HG02642 (cell line): ENCODE measurements around the gene MYO5A.
"Not testable (repeated sequence)": the region's sequence is repeated elsewhere in the genome, so short reads cannot be mapped to it uniquely, and the experiment has no call there.

Source experiments
- ATAC-seq: cut with Tn5 transposase; IDR thresholded peaks from one replicate; pipeline ENCODE4 v1.9.1; 2021; ENCODE audit warnings: mild to moderate bottlenecking; ENCODE audit not compliant: unreplicated experiment, poor library complexity

The MYO5A gene

GRCh38 chr15:52509500-52510245 lies 19.0 kb downstream of the MYO5A start:
- no peak for ATAC-seq

GRCh38 chr15:52506549-52506948 lies 22.1 kb downstream of the MYO5A start:
- ATAC-seq = no peak

- no peak for ATAC-seq
Measured at GRCh38 chr15:52505151-52505550, 23.5 kb downstream of the MYO5A start.

DNA sequence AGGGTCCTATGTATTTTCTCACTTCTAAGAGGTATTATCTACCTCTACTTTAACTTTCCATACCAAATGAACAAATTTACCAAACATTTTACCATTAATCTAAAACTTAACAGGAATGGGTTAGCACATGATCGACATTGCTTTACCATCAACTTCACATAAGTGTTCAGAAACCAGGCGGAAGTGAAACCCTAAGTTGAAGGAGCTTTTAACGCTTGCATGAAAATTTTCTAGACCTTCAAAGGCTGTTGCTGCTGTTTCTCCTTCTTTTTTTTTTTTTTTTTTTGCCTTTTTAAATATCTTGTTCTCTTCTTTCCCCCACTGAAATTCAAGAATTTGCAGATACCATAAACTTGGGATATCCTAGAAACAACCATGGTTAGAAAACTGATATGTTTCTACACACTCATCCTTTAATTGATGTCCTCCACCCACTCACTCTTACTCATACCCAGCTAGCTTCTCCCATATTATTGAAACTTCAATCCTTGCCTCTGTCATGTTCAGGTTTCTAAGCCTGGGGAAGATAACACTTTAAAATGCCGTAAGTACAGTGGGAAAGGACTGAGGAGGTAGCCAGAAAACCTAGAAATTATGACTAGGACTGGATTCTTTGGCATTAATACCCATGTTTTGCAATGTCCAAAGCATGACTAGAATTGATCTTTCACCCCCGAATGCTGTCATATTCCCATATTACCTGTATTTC lies 24.7 kb downstream of the MYO5A start:
- ATAC-seq = peak; percentile 70

GRCh38 chr15:52502608-52503007 lies 26.1 kb downstream of the MYO5A start:
- ATAC-seq = no peak

DNA sequence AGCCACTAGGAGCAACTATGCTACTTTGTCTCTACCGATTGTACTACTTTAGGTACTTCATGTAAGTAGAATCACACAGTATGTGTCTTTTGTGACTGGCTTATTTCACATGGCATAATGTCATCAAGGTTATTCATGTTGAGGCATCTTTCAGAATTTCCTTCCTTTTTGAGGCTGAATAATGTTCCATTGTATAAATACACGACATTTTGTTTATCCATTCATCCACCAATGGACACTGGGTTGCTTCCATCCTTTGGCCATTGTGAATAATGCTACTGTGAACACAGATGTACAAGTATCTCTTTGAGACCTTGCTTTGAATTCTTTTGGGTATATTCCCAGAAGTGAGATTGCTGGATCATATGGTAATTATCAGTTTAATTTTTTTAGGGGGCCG lies 29.2 kb downstream of the MYO5A start:
- ATAC-seq = no peak

GRCh38 chr15:52498706-52499105 lies 30.0 kb downstream of the MYO5A start:
- no peak for ATAC-seq

- ATAC-seq = no peak
Measured at GRCh38 chr15:52496776-52497470, 31.8 kb downstream of the MYO5A start.

DNA sequence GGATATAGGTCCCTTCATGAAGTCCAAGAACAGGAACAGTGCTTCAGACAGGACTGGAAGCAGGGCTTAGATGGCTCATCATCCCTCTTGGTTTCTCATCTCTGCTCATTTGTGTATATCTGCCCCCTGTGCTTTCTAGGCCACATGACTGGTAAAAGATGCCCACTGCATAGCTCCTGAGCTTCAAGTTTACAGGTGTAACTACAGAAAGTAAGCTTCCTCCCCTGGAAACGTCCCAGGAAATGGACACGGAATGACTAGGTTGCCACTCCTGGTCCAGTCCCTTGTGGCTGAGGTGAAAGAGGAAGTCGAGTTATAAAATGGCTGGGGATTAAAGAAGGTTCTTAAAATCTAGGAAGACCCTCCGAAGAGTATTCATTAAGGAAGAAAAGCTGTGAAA lies 32.5 kb downstream of the MYO5A start:
- no peak for ATAC-seq

GRCh38 chr15:52495125-52495524 lies 33.6 kb downstream of the MYO5A start:
- ATAC-seq = no peak

GRCh38 chr15:52493968-52494367 lies 34.7 kb downstream of the MYO5A start:
- no peak for ATAC-seq

GRCh38 chr15:52492132-52492531 lies 36.5 kb downstream of the MYO5A start:
- ATAC-seq = no peak

- ATAC-seq = no peak
Measured at GRCh38 chr15:52491472-52491871, 37.2 kb downstream of the MYO5A start.

DNA sequence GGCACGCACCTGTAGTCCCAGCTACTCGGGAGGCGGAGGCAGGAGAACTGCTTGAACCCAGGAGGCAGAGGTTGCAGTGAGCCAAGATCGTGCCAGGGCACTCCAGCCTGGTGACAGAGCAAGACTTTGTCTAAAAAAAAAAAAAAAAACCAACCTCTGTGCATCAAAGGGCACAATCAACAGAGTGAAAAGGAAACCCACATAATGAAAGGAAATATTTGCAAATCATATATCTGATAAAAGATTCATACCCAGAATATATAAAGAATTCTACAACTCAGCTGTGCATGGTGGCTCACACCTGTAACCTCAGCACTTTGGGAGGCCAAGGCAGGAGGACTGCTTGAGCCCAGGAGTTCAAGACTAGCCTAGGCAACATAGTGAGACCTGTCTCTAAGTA lies 39.2 kb downstream of the MYO5A start:
- ATAC-seq = not testable (repeated sequence)

GRCh38 chr15:52488830-52489229 lies 39.9 kb downstream of the MYO5A start:
- no peak for ATAC-seq

DNA sequence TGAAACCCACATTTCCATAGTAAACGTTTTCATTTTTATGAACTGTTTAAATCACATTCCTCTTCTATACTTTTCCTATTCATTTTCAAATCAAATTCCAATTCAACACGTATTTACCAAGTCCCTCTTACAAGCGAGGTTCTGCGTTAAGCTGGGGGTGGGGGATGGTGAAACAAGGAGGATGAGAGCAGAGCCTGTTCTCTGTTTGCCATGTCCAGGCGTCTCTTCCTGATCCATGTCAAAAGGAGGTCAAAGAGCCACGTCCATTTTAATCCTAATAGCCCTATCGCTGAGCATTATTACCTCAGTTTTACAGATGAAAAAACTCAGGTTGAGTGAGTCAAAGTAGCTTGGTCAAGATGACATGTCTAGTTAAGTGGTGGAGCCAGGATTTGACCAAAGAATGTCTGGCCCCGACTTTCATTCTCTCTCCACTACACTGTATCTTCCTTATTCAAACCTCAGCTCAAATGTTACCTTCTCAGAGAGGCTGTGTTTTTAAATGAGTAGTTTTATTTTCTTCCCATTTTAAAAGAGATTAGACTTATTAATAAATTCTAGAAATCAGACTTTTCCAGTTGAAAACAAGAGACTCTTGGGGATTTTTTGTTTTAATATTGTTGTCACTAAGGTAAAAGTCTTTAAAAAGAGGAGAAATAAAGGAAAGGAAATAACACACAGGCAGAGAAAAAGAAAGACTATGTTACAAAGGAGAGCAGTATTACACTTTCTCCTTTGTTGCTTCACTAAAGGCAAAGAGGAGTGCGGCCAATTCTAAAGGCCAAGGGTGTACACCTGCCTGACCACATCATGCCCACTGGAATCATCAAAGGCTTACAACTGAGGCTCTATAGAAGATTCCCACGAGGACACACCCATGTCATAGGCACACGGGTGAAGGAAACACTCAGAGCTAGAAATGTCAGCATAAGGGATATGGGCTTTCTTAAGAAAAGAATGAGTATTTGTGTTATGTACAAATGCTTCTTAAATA lies 42.4 kb downstream of the MYO5A start:
- no peak for ATAC-seq

GRCh38 chr15:52485290-52485689 lies 43.4 kb downstream of the MYO5A start:
- no peak for ATAC-seq

- ATAC-seq = no peak
Measured at GRCh38 chr15:52483707-52484106, 45.0 kb downstream of the MYO5A start.

DNA sequence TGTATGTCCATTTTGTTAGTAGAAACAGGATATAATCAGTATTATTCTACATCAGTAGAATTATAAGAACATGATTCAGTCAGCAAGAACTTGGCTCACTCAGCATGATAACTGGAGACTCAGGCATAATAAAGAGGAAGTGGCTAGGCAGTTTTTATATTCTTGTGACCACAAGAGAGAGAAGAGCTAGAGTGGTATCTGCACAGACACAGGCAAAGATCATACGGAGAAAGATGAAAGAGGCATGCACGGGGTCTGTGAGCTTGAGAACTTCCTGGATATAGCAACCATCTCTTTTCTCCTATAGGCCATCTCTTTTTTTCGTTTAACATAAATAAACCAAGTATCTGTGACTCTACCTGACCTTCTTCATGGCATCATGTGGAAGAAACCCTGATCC lies 46.8 kb downstream of the MYO5A start:
- peak; percentile 95 for ATAC-seq

DNA sequence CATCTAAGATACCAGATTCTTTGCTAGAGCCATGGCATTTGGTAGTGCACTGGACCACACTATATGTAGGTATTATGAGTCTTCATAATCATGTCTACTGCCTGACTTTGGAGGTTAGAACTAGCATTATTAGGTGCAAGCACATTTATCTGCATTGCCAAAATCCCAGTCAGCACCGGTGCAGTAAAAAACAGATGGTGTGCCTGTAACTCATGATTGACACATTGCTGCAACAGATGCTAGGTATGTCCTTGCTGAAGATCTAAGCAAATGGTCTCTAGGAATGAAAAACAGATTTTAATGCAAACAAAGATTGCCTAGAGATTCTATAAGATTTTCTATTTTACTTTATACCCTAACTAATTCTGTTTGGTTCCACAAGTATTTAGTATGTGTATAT lies 47.7 kb downstream of the MYO5A start:
- ATAC-seq = no peak
